ENCODE results near the gene YDJC. TPM values are rescaled to one million over a fixed set of nuclear protein-coding genes. Genes with fewer than 3 reads are reported as not detected.

The YDJC gene
- total RNA-seq (2022; extraction: Qiagen RNA extraction): 32.3 to 59.5 TPM (median 54.4 TPM) in 5 replicates

GRCh38 chr22:21629255-21630149 lies at the start of gene YDJC:
TSS of gene YDJC (minus strand) at chr22:21630022. CDS start at chr22:21630014, 8 bp downstream.

GRCh38 chr22:21641789-21642583 lies 12.2 kb upstream of the YDJC start, which contains the start of gene SDF2L1:
TSS of gene SDF2L1 (plus strand) at chr22:21642302. CDS start at chr22:21642337, 35 bp downstream.

GRCh38 chr22:21632237-21632895 lies 2.5 kb upstream of the YDJC start, which contains the start of gene CCDC116:
TSS of gene CCDC116 (plus strand) at chr22:21632760. CDS start at chr22:21633182, 422 bp downstream.

Other genes with a start within 250 kb of the YDJC start
- gene RIMBP3B, start 246.3 kb downstream of the YDJC start, total RNA-seq (2022; extraction: Qiagen RNA extraction): 0.26 to 0.71 TPM (median 0.35 TPM) in 5 replicates
- gene HIC2, start 212.7 kb downstream of the YDJC start, total RNA-seq (2022; extraction: Qiagen RNA extraction): 2.3 to 3.2 TPM (median 2.9 TPM) in 5 replicates
- gene TMEM191C, start 162.6 kb downstream of the YDJC start, total RNA-seq (2022; extraction: Qiagen RNA extraction): 0.37 to 1.4 TPM (median 0.79 TPM) in 5 replicates
- 0.13 to 0.22 TPM (median 0.15 TPM) in 4 of 5 replicates, not detected in the other for gene RIMBP3C, start 78.6 kb downstream of the YDJC start, total RNA-seq (2022; extraction: Qiagen RNA extraction)
- gene UBE2L3, start 62.3 kb downstream of the YDJC start, total RNA-seq (2022; extraction: Qiagen RNA extraction): 60.6 to 77.4 TPM (median 62.9 TPM) in 5 replicates
- gene CCDC116, start 2.7 kb upstream of the YDJC start, total RNA-seq (2022; extraction: Qiagen RNA extraction): 0.06 to 0.13 TPM (median 0.06 TPM) in 3 of 5 replicates, not detected in the others
- 34.5 to 58.0 TPM (median 53.9 TPM) in 5 replicates for gene SDF2L1, start 12.3 kb upstream of the YDJC start, total RNA-seq (2022; extraction: Qiagen RNA extraction)
- gene PPIL2, start 36.0 kb upstream of the YDJC start, total RNA-seq (2022; extraction: Qiagen RNA extraction): 16.3 to 20.9 TPM (median 19.7 TPM) in 5 replicates
- gene YPEL1, start 105.8 kb upstream of the YDJC start, total RNA-seq (2022; extraction: Qiagen RNA extraction): 0.06 to 0.39 TPM (median 0.24 TPM) in 5 replicates
- 41.9 to 72.0 TPM (median 65.2 TPM) in 5 replicates for gene MAPK1, start 237.6 kb upstream of the YDJC start, total RNA-seq (2022; extraction: Qiagen RNA extraction)

Measured in A549 treated with Mapracorat at 1 μM for 4 hours (cell line).